ENCODE data around the gene RLIM.

Gene RLIM

DNA sequence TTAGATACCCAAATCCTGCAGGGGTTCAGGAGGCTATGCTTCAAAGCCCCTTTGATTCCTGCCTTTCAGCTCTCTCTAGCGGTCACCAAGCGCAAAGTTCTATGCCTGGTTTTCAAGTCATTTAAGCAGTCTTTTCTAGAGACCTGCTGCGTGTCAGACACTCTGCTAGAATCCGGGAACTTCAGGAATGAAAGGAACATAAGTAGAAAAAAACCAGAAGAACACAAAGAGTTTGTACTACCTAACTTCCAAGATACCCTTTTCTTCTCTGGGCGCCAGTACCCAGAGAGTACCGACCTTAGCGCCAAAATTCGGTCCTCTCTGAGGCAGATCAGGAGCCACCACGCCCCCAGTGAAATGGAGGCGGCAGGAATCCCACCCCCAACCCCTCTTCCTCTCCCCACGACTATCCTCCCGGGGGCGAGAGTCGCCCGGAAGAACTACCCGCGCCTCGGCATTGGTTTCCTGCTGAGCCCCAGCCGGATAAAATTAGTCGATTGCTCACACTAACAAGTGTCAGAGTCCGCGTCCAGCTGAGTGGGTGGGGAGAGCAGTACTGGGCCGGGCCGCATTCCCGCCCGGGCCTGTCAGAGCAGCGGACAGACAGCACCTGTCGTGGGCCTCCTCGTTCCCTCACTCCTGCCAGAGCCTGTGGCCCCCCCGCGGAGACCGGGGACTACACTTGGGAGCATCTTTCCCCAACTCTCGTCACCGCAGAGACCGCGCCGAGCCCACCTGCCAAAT is 78.8 kb downstream of the RLIM start:
- H2AFZ ChIP-seq (ENCODE audit: low read length): peak overlapping the region; percentile 65

More for the DNA sequence above, 78.8 kb downstream of the RLIM start:
- no peaks in the 10 kb centered on the region for H3K27me3 ChIP-seq (replicated peaks; ENCODE audit: insufficient read depth, low read length)
- H3F3A ChIP-seq (ENCODE audit: insufficient read depth, low read length): no peaks in the 10 kb centered on the region
- peak overlapping the region; percentile 63 for H3K4me3 ChIP-seq (ENCODE audit: low read length)
- peak overlapping the region; percentile 72 for H3K4me2 ChIP-seq (ENCODE audit: low read depth, low read length)
- TF ChIP-seq EZH2phosphoT487 (IDR thresholded peaks at IDR 0.05; ENCODE audit: low read length): no peak
- TF ChIP-seq, protein P1, sequence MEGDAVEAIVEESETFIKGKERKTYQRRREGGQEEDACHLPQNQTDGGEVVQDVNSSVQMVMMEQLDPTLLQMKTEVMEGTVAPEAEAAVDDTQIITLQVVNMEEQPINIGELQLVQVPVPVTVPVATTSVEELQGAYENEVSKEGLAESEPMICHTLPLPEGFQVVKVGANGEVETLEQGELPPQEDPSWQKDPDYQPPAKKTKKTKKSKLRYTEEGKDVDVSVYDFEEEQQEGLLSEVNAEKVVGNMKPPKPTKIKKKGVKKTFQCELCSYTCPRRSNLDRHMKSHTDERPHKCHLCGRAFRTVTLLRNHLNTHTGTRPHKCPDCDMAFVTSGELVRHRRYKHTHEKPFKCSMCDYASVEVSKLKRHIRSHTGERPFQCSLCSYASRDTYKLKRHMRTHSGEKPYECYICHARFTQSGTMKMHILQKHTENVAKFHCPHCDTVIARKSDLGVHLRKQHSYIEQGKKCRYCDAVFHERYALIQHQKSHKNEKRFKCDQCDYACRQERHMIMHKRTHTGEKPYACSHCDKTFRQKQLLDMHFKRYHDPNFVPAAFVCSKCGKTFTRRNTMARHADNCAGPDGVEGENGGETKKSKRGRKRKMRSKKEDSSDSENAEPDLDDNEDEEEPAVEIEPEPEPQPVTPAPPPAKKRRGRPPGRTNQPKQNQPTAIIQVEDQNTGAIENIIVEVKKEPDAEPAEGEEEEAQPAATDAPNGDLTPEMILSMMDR (IDR thresholded peaks at IDR 0.05; ENCODE audit: low read length): peak; percentile 23
- no peak for TF ChIP-seq EZH2 (optimal IDR thresholded peaks at IDR 0.05; ENCODE audit: low read depth, low read length)
- no peaks in the 10 kb centered on the region for H3K36me3 ChIP-seq (replicated peaks; ENCODE audit: insufficient read depth, low read length)
- peak overlapping the region; percentile 51 for H3K9ac ChIP-seq (ENCODE audit: low read length)
- peak overlapping the region; percentile 22; the same call in 1 of the 2 replicates for H3K27ac ChIP-seq (ENCODE audit: low read length)
- no peaks in the 10 kb centered on the region for H3K9me3 ChIP-seq (replicated peaks; ENCODE audit: insufficient read depth, low read length)
- H4K20me1 ChIP-seq (ENCODE audit: insufficient read depth, low read length): no peaks in the 10 kb centered on the region
- DNase-seq: peak; percentile 48
- H3K4me1 ChIP-seq (ENCODE audit: low read length): no peaks in the 10 kb centered on the region
- no peaks in the 10 kb centered on the region for H3K9me2 ChIP-seq (replicated peaks; ENCODE audit: insufficient read depth, low read length)
- H3K79me2 ChIP-seq (ENCODE audit: low read length): no peaks in the 10 kb centered on the region
